ENCODE measurements around the gene SERAC1. TPM values are rescaled to one million over a fixed set of nuclear protein-coding genes. Genes with fewer than 3 reads are reported as not detected.
A peak's percentile ranks its signal among the peaks of the same experiment; 100 is the strongest.
"Not testable (repeated sequence)": the region's sequence is repeated elsewhere in the genome, so short reads cannot be mapped to it uniquely, and the experiment has no call there.

Gene SERAC1
- total RNA-seq, 1 donor from 2014 or later = 11.9 TPM

DNA sequence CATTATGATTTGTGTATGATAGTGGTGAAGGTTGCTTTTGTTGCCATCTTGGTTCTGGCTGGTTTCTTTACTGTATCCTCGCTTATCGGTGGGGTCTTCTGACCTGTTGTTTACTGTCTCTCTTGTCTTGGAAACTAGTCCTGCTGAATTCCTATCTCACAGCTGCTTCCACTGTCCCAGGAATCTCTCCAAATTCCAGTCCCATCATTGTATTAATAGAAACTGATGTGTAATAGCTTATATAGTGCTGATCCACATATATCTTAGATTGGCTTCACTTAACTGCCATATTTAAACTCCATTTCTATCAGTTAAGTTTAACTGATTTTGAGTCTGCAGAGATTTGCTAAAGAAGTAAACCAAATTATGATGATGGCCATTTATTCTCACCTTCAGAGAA is 6.0 kb upstream of the SERAC1 start:
- DNase-seq = no peak

DNA sequence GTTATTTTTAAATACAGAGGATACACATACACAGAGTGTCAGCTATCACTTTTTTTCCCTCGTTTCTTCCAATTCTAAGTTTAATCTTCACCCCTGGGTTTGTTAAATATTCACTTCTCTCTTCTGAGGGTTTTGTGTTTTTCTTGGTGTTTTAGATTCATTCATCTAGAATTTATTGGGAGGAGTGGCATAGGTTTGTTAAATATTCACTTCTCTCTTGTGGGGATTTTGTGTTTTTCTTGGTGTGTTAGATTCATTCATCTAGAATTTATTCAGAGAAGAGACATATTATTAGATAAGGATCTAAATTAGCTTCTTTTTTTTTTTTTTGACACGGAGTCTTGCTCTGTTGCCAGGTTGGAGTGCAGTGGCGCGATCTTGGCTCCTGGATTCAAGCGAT is 3.9 kb upstream of the SERAC1 start:
- DNase-seq = no peak

DNA sequence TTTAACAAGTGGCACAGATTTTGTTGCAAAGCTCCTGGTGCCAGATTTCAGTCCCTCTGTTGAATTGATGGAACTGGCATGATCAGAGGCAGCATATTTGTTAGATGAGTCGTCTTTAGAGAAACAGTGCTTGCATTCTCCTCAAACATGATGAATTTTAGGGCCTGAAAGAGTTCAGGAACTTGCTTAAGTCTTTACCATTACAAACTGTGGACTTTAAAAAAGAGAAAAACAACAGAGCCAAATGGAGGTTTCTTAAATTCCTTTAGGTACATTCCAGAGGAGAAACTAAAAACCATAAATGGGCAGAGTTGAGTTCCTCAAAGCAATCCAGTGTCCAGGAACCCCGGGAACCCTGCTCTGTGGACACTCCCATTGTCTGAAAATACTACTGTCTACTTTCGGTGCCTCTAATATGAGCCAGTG is 2.6 kb upstream of the SERAC1 start:
- peak; percentile 57 for DNase-seq

DNA sequence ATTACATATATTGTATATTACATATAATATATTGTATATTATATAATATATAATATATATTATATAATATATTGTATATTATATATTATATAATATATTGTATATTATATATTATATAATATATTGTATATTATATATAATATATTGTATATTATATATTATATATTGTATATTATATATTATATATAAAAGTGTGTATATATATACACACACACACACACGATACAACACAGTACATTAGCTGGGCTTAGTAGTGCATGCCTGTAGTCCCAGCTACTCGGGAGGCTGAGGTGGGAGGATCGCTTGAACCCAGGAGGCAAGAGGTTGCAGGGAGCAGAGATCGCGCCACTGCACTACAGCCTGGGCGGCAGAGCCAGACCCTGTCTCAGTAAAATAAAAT is 1.6 kb upstream of the SERAC1 start:
- DNase-seq = not testable (repeated sequence)

DNA sequence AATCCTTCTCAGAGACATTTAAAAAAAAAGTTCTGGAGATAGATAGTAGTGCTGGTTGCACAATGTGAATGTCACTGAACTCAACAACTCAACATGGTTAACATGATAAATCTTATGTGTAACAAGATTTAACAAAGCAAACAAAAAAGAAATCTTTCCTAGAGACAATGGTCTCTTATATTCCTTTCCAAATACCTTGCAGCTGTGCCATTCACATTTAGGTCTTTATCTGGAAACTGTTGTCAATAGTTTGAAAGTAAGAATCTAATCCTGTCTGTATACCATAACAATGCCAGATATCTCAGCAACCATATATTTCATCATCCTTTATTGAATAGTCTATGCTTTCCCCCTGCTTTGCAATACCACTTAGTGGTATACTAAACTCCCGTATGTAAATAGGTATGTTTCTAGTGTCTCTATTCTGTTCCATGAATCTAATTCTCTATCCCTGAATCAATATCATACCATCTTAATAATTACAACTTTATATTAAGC is 2.1 kb downstream of the SERAC1 start:
- no peak for DNase-seq

DNA sequence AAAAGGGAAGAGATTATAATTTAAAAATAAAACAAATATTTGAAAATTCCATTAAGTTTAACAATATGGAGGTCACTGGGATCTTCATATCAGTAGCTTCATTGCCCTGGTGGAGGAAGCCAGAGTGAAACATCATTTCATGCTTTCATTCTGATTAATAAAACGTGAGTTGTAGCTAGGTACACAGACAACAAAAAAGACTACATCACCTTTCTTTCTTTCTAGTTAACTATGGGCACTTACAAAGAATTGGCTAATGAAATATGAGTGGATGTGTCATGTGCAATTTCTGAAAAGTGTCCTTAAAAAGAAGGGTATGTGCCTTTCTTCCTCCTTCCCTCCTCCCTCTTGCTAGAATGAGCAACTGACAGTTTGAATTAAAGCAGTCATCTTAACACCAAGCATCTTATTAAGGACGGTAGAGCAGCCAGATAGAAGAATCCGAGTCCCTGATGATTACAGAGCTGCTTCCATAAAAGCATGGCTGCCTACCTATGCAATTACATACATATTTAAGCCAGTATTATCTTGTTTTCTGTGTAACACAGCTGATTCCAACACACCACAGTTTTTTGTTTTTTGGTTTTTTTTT is 3.4 kb downstream of the SERAC1 start:
- no peak for DNase-seq

DNA sequence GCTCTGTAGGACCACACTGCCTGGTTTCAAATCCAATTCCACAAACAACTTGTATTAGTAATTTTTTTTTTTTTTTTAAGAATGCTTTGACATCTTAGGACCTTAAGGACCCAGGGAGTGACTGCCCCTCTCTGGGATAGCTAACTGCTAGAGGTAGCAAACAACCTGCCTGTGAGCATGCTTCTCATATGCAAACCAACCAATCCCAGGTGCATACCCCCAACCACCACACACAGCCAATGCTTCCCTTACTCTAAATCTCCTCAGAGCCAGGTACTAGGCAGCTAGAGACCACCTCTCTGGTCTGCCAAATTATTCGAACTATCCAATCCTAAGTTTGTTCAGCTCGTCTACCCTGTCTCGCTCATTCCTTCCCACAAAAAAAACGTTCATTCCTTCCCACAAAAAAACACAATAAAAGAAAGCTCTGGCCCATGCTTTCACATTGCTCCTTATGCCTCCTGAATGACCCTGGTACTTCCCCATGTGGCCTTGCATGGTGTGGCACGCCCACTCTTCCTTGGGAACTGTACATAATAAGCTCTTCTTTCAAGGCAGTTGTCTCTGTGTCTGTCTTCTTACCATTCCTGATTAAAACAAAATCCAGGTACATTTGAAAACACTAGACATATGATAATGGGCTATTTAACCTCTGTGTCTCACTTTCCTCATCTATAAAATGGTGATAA is 6.4 kb downstream of the SERAC1 start:
- peak; percentile 12 for DNase-seq

DNA sequence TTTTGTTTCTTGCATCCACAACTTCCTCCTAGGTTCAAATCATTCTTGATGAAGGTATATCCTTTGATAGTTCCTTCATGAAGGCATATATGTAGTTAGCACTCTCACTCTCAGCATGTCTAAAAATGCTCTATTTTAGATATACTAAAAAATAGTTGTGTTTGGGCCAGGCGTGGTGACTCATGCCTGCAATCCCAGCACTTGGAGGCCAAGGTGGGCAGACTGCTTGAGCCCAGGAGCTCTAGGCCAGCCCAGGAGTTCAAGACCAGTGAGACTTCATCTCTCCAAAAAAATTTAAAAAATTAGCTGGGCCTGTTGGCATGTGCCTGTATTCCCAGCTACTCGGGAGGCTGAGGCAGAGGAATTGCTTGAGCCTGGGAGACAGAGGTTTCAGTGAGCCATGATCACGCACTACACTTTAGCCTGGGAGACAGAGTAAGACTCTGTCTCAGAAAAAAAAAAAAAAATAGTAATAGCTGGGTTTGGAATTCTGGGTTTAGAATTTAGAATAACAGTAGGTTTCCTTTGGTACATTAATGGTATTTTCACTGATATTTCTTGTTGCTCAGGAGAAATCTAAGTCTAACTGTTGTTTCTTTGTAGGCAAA is 7.0 kb downstream of the SERAC1 start:
- DNase-seq = peak; percentile 14

DNA sequence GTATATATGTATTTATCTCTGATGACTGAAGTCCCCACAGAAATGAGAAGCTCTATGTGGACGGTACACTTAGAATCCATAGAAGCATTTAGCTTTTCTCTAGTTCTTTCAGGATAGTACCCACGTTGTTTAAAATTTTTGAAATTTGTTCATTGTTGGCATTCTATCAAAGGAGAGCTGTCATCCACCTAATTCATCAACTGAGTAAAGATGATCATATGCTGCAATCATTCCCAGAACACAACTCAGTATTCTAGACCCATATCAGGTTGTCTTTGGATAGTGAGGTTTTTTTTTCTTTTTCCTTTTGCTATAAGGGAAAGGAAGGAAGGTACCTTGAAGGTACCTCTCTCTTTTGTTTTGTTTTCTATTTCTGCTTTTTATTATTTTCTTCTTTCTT is 9.3 kb downstream of the SERAC1 start:
- no peak for DNase-seq

DNA sequence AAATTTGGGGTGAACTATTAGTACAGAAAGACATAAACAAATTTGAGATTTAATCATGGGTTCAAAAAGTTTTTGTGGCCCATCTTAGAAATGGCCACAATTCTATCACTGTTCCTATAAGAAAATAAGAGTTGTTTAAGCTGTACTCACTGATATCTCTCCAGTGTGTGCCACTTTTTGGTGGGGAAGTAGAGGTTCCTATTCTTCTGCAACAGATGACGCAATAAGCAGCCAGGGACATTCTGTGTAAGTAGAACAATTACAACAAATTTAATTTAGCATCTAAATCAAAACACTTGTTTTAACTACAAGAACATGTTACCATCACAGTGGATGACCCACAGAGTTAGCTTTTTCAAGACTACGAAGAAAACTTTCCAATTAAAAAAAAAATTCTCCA is 9.9 kb downstream of the SERAC1 start:
- DNase-seq = no peak

DNA sequence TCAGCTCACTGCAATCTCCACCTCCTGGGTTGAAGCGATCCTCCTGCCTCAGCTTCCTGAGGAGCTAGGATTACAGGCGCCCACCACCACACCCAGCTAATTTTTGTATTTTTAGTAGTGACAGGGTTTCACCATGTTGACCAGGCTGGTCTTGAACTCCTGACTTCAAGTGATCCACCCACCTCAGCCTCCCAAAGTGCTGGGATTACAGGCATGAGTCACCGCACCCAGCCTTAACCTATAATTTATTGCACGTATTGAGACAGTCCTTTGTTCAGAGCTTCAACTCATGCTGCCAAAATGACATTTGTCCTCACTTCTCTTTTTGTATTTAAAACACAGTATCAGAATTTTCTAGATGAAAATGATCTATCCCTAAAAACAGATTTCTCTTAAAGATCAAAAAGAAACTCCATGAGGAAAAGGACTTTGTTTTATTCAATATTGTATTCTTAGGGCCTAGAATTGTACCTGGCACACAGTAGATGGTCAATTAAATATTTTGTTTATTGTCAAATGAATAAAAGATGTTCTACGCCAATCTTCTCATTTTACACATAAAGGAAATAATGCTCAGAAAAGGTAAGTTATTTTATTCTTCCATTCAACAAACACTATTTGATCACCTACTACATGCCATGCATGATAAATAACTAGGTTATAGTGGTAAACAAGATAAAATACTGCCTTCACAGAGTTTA is 10.8 kb downstream of the SERAC1 start:
- no peak for DNase-seq

DNA sequence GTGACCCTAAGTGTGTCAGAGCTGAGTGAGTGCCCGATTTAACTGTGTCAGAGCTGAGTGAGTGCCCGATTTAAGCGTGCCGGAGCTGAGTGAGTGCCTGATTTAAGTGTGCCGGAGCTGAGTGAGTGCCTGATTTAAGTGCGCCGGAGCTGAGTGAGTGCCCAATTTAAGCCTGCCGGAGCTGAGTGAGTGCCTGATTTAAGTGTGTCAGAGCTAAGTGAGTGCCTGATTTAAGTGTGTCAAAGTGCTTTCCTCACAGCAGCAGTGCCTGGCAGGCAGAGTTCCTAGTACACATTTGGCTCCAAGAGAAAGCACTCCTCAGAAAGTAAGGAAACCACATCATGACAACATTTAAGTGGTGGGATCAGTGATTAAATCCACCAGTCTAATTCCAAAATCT is 13.2 kb downstream of the SERAC1 start:
- DNase-seq = no peak

DNA sequence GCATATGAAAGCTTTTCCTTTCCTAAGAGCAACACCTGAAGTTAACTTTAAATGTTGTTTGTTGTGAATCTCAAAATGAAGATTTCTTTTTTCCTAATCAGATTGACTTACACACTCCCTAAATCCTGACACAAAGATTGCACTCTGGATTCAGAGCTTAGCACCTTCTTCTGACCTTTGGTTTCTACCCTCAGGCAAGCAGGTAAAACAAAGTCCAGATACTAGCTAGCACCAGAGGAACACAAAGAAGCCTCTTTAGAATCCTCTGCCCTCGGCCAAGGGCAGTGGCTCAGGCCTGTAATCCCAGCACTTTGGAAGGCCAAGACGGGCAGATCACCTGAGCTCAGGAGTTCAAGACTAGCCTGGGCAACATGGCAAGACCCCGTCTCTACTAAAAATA is 14.5 kb downstream of the SERAC1 start:
- no peak for DNase-seq

DNA sequence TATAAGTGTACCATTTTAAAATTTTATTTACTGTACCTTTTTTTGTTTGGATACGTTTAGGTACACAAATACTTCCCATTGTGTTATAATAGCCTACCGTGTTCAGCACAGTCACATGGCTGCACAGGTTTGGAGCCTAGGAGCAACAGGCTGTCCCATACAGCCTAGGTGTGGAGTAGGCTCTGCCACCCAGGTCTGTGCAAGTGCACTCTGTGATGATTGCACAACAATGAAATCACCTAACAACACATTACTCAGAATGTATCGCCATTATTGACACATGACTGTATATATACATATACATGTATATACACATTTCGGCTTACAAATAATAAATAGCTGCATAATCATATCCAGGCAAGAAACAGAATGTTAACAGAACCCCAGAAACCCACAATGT is 15.4 kb downstream of the SERAC1 start:
- DNase-seq = no peak

DNA sequence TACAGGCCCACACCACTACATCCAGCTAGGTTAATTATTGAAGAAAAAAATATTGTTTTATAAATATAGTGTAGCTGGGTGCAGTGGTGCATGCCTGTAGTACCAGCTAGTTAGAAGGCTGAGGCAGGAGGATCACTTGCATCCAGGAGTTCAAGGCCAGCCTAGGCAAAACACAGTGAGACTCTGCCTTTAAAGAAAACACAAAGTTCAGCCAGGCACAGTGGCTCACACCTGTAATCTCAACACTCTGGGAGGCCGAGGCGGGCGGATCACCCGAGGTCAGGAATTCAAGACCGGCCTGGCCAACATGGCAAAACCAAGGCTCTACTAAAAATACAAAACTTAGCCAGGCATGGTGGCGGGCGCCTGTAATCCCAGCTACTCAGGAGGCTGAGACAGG is 16.0 kb downstream of the SERAC1 start:
- DNase-seq = not testable (repeated sequence)

DNA sequence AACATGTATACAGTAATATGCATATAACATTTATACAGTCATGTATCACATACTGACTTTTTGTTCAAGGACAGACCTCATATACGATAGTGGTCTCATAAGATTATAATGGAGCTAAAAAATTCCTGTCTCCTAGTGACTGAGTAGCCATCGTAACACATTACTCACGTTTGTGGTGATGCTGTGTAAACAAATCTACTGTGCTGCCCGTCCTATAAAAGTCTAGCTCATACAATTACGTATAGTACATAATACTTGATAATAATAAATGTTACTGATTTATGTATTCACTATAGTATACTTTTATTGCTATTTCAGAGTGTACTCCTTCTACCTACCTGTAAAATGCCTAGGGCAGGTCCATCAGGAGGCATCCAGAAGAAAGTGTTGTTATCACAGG is 17.4 kb downstream of the SERAC1 start:
- no peak for DNase-seq

DNA sequence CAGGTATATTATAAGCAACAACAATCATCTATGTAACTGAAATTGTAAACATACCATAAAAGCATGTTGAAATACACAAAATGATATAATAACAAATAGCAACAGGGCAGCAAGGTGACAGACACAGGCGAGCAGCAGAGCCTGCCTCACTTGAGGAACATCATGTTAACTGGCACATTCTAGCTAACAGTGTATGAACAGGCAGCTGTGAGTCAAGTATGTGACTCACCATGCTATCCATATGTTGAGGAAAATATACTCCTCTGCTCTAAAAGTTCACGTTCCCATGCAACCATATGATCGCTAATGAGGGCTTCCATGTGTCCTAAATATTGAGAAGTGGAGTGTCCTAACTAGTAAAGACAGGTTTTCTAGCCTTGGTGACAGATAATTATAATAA is 18.4 kb downstream of the SERAC1 start:
- peak; percentile 36 for DNase-seq

DNA sequence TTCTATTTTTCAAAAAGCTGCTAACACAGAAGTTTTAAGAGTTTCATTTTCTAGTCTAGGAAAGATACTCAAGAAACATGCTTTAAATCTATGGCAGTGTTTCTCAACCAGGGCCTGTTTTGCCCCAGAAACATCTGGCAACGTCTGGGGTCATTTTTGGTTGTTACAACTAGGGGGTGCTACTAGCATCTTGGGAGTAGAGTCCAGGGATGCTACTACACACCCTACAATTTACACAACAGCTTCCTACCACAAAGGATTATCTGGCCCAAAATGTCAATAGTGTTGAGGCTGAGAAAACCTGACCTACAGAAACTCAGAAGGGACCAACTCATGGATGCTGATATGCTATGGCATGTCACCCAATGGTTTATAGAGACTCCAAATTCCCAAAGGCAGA is 24.4 kb downstream of the SERAC1 start:
- peak; percentile 26 for DNase-seq

DNA sequence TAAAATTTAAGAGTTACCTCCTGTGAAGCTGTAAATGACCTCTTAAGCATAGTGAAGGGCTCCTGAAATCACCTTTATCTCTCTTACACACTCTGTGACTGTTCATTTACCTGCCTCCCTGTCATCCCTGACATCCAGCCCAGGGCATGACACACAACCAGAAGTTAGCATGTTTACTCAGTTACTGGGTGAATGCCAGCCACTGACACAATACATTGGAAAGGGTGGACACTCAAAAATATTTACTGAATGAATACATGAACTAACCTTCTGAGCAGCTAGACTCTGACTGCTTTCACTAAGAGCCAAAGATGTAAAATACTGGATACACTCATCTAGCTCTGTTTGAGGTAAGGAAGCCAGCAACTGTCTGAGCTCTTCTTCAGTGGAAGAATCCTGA is 25.3 kb downstream of the SERAC1 start:
- DNase-seq = peak; percentile 44

DNA sequence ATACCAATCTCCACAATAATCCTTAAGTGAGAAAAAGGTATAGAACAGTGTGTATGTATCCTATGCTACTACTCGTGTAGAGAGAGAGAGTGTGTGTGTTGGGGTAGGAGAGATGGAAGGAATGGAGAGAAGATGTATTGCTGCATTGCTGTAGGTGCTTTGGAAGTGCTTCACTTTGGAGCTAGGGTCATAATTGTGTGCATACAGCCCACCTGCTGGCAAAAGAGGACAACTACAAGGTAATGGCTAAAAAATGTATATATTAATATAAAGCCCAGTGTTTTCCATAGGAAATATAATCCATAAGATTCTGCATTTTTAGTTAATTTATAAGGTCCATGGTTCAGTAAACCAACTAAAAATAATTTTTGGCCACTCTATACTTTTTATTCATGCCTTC is 36.1 kb downstream of the SERAC1 start:
- peak; percentile 63 for DNase-seq

DNA sequence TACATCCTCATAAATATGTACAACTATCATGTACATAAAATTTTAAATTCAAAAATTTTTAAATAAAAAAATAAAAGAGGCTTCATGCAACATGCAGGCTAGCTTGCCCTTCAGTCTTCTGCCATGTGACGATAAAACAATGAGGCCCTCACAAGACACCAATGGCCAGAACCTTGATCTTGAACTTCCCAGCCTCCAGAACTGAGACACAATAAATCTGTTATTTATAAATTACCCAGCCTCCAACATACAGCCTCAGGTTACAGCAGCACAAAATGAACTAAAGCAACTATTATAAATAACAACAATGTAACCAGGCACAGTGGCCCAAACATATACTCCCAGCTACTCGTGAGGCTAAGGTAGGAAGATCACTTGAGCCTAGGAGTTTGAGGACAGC is 42.8 kb downstream of the SERAC1 start:
- DNase-seq = no peak

DNA sequence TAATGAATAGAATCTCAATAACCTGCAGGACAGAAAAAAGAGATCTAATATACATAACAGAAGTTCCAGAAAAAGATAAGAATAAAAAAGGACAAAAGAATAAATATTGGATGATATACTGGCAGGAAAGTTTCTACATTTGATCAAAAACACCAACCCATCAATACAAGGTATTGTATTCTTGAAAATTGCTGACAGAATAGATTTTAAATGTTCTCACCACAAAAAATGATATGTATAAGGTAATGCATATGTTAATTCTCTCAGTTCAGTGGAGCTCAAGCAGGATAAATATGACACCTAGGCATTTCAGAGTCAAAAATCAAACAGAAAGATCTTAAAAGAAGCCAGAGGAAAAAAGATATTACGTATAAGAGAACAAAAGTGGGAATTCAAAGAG is 43.8 kb downstream of the SERAC1 start:
- no peak for DNase-seq

DNA sequence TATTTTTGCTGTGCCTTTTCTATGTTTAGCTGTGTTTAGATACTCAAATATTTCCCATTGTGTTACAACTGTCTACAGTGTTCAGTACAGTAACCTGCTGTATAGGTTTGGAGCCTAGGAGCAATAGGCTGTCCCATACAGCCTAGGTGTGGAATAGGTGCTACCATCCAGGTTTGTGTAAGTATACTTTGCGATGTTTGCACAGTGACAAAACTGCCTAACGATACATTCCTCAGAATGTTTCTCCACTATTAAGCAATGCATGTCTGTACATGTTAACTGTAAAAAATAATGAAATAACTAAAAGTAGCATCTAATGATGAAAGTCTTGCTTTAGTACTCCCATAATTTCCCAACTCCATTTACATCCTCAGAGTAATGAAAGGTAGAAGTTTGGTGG is 46.0 kb downstream of the SERAC1 start:
- no peak for DNase-seq

DNA sequence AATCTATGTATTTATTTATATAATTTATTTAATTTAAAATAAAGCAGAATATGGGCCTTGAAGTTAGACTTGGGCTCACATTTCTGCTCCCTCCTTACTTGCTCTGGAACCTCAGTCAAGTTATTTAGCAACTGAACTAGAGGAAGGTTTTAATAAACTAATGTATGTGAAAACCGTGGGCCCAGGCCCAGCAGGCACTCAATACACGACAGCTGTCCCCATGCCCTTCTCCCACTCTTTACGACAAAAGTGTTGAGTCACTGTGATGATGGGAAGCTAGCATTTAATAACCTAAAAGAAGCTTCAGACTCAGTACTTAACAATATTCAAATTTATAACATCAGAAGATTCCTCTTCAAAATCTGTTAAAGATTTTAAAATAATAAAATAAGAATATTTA is 46.7 kb downstream of the SERAC1 start:
- DNase-seq = no peak

Measured in dermis blood vessel endothelial cell (primary cell).